HCT116 (cell line): ENCODE results near the gene ASB3. TPM values are rescaled to one million over a fixed set of nuclear protein-coding genes. Genes with fewer than 3 reads are reported as not detected.

Source experiments
- ATAC-seq: fragments of 200-7000 bp; cut with Tn5 transposase; 2 replicates; pipeline ENCODE4 v1.9.1; 2020; ENCODE audit warnings: mild to moderate bottlenecking, moderate library complexity
- BruUV-seq: library from RNA; stranded (reverse); fragments of 400-500 nt; replicated peaks from 2 replicates; lab custom pipeline; 2021; lab: Mats Ljungman, UMichigan
- CTCF ChIA-PET: fragments of 300-600 bp; sonication (Branson Sonifier 250); formaldehyde crosslinking; loops from one replicate; lab custom pipeline; 2021; ENCODE audit warnings: antibody characterized with exemption; lab: Charles Lee
- POLR2A ChIA-PET: fragments of 300-600, 350-600 bp; sonication (Branson Sonifier 250); formaldehyde crosslinking; loops from one replicate; lab custom pipeline; 2021; ENCODE audit warnings: antibody characterized with exemption; lab: Charles Lee
- RAD21 ChIA-PET, 2 experiments: fragments of 300-600 bp; sonication (Branson Sonifier 250); formaldehyde crosslinking; loops; one replicate each; lab custom pipeline; 2023; ENCODE audit warnings: low total read pairs in 2 of 2; ENCODE audit not compliant: uncharacterized antibody in 2 of 2, unreplicated experiment in 2 of 2, low non-redundant PET in 1 of 2; lab: Charles Lee
- DNase-seq: peaks from one replicate; pipeline ENCODE4 v3.0.0-alpha.2; 2010; ENCODE audit warnings: low read depth, low spot score
- H2AFZ ChIP-seq: fragments of 200-600 bp; shearing (Covaris generic), sonication (generic); 2 replicates; pipeline ENCODE4 v1.6.1; 2017; ENCODE audit warnings: low read depth, mixed run types, mixed read lengths, antibody characterized with exemption, low read length; ENCODE audit not compliant: poor library complexity, severe bottlenecking
- H3K27ac ChIP-seq: 2 replicates; pipeline ENCODE4 v1.5.1; 2012; ENCODE audit warnings: low read depth, low read length
- H3K27me3 ChIP-seq: fragments of 200-600 bp; sonication (generic); 2 replicates; pipeline ENCODE4 v1.6.1; 2016; ENCODE audit warnings: mixed run types, low read length, mixed read lengths; ENCODE audit not compliant: insufficient read depth
- H3K36me3 ChIP-seq, 2 experiments: fragments of 200-500 bp in 1 of 2; fragments of 200-600 bp in 1 of 2; sonication (Bioruptor generic) in 1 of 2; sonication (generic) in 1 of 2; 2 replicates each; pipeline versions ENCODE4 v1.5.1 to v1.6.1; 2014 to 2016; ENCODE audit warnings: low read length in 2 of 2, inconsistent platforms in 1 of 2, mixed read lengths in 1 of 2, mixed run types in 1 of 2; ENCODE audit not compliant: insufficient read depth in 2 of 2, control insufficient read depth in 1 of 2
- H3K4me1 ChIP-seq, 2 experiments: fragments of 200-600 bp in 1 of 2; sonication (generic) in 1 of 2; 2 replicates each; pipeline versions ENCODE4 v1.5.1 to v1.6.1; 2012 to 2017; ENCODE audit warnings: low read length in 2 of 2, inconsistent platforms in 1 of 2, mild to moderate bottlenecking in 1 of 2, mixed read lengths in 1 of 2, mixed run types in 1 of 2, moderate library complexity in 1 of 2; ENCODE audit not compliant: insufficient read depth in 2 of 2, control insufficient read depth in 1 of 2
- H3K4me2 ChIP-seq: fragments of 200-600 bp; sonication (generic); 2 replicates; pipeline ENCODE4 v1.6.1; 2017; ENCODE audit warnings: mixed run types, low read length, mixed read lengths
- H3K4me3 ChIP-seq, 2 experiments: fragments of 200-600 bp in 1 of 2; sonication (generic) in 1 of 2; replicated peaks in 1 of 2; 2 replicates each; pipeline ENCODE4 v1.5.1; 2011 to 2016; ENCODE audit warnings: low read length in 2 of 2, control low read depth in 1 of 2, low read depth in 1 of 2, mild to moderate bottlenecking in 1 of 2, mixed read lengths in 1 of 2, mixed run types in 1 of 2
- H3K79me2 ChIP-seq: fragments of 200-600 bp; sonication (generic); 2 replicates; pipeline ENCODE4 v1.6.1; 2017; ENCODE audit warnings: mild to moderate bottlenecking, mixed run types, low read length, moderate library complexity, mixed read lengths; ENCODE audit not compliant: insufficient read depth
- H3K9ac ChIP-seq: fragments of 200-600 bp; sonication (generic); 2 replicates; pipeline ENCODE4 v1.6.1; 2016; ENCODE audit warnings: low read length, mixed read lengths
- H3K9me2 ChIP-seq: fragments of 200-600 bp; sonication (generic), shearing (Covaris generic); 2 replicates; pipeline ENCODE4 v1.6.1; 2017; ENCODE audit warnings: mixed run types, mild to moderate bottlenecking, moderate library complexity; ENCODE audit not compliant: insufficient read depth
- H3K9me3 ChIP-seq, 2 experiments: fragments of 200-500 bp in 1 of 2; fragments of 200-600 bp in 1 of 2; sonication (Bioruptor generic) in 1 of 2; sonication (generic) in 1 of 2; 2 replicates each; pipeline ENCODE4 v1.6.1; 2014 to 2017; ENCODE audit warnings: low read length in 2 of 2, mixed read lengths in 2 of 2, inconsistent platforms in 1 of 2, low read depth in 1 of 2, mild to moderate bottlenecking in 1 of 2, mixed run types in 1 of 2, moderate library complexity in 1 of 2; ENCODE audit not compliant: control insufficient read depth in 1 of 2, insufficient read depth in 1 of 2
- H4K20me1 ChIP-seq: fragments of 200-600 bp; sonication (generic), shearing (Covaris generic); 2 replicates; pipeline ENCODE4 v1.6.1; 2017; ENCODE audit warnings: mixed run types, mild to moderate bottlenecking, moderate library complexity; ENCODE audit not compliant: insufficient read depth
- CEBPB ChIP-seq: IDR thresholded peaks from 2 replicates; pipeline ENCODE4 v1.6.1; 2012; ENCODE audit warnings: low read depth
- EGR1 ChIP-seq: IDR thresholded peaks from 2 replicates; pipeline ENCODE4 v1.6.1; 2012; ENCODE audit warnings: low read depth
- ELF1 ChIP-seq: IDR thresholded peaks from 2 replicates; pipeline ENCODE4 v1.6.1; 2012; ENCODE audit warnings: low read depth, borderline replicate concordance
- EZH2 ChIP-seq: fragments of 200-600 bp; sonication (generic); IDR thresholded peaks from 2 replicates; pipeline ENCODE4 v1.6.1; 2017; ENCODE audit warnings: antibody characterized with exemption, mixed run types
- FOSL1 ChIP-seq: IDR thresholded peaks from 2 replicates; pipeline ENCODE4 v1.6.1; 2012; ENCODE audit warnings: low read depth
- POLR2A ChIP-seq: IDR thresholded peaks from 2 replicates; pipeline ENCODE4 v1.7.0; 2011; ENCODE audit warnings: borderline replicate concordance; ENCODE audit not compliant: insufficient read depth, insufficient read length; ENCODE audit errors: extremely low read depth
- POLR2AphosphoS5 ChIP-seq: IDR thresholded peaks from 2 replicates; pipeline ENCODE4 v1.6.1; 2011; ENCODE audit warnings: mild to moderate bottlenecking, low read depth, low read length, moderate library complexity
- SIN3A ChIP-seq: IDR thresholded peaks from 2 replicates; pipeline ENCODE4 v1.6.1; 2012; ENCODE audit warnings: low read depth
- SP1 ChIP-seq: IDR thresholded peaks from 2 replicates; pipeline ENCODE4 v1.6.1; 2012; ENCODE audit warnings: low read depth
- TCF7L2 ChIP-seq: IDR thresholded peaks from 2 replicates; pipeline ENCODE4 v1.7.0; 2011; ENCODE audit warnings: borderline replicate concordance, inconsistent platforms; ENCODE audit not compliant: insufficient read depth, insufficient read length; ENCODE audit errors: extremely low read depth
- YY1 ChIP-seq: IDR thresholded peaks from 2 replicates; pipeline ENCODE4 v1.6.1; 2011; ENCODE audit warnings: low read length, low read depth, moderate library complexity, mild to moderate bottlenecking; ENCODE audit not compliant: insufficient replicate concordance; ENCODE audit errors: extremely low read depth
- intact Hi-C: fragments of 100-400 bp; cut with micrococcal nuclease; formaldehyde crosslinking; loops from 2 replicates; pipeline ENCODE4 v1.10.0; 2022
- total RNA-seq: library from RNA; stranded (reverse); gene quantifications from one replicate; pipeline ENCODE4 v1.2.1, GENCODE V29; 2021; ENCODE audit not compliant: unreplicated experiment
- TF ChIP-seq, protein P1 (sequence below): IDR thresholded peaks from 2 replicates; pipeline ENCODE4 v1.6.1; 2012; ENCODE audit warnings: low read depth
- TF ChIP-seq, protein P2 (sequence below): IDR thresholded peaks from 2 replicates; pipeline ENCODE4 v1.6.1; 2012
- TF ChIP-seq, protein P3 (sequence below): IDR thresholded peaks from 2 replicates; pipeline ENCODE4 v1.6.1; 2012

Gene ASB3
- total RNA-seq, 1 experiment from 2014 or later: 17.3 TPM

DNA sequence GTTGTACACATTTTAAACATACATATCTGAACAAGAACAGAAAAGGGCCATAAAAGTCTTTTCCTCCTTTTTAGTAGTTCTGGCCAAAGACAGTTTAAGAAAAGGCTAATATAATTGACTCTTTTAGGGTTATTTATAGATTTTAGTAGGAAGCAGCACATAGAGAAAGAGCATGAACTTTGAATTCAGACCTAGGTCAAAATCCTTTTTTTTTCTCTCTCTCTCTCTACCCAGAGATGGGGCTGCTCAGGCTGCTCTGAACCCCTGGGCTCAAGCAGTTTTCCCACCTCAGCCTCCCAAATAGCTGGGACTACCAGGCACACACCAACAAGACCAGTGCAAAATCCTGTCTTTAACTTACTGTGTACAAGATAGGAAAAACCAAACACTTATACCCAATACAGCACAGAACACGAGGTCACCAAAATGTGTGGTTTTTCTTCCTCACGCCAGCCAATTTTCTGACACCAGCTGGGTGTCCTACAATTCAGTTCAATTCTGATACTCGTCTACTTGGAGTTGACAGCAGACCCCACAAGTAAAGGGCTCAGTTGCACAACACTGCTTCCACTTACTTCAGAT lies 32.2 kb upstream of the ASB3 start:
- no peaks in the 10 kb centered on the region for H3K79me2 ChIP-seq
- no peaks in the 10 kb centered on the region for H3K9me3 ChIP-seq
- H3K27me3 ChIP-seq: no peaks in the 10 kb centered on the region
- ATAC-seq (no peak), DNase-seq (no peak)
- POLR2A ChIA-PET: no interaction called here
- H3K4me1 ChIP-seq: no peaks in the 10 kb centered on the region
- H3K9me2 ChIP-seq: no peaks in the 10 kb centered on the region
- peaks cover 0 to 6% of the 10 kb centered on the region in 2 experiments; a peak in 2 of 4 replicates for H3K36me3 ChIP-seq
- H3K4me3 ChIP-seq: no peak overlapping the region
- TF ChIP-seq CEBPB (no peak), EZH2 (no peak), FOSL1 (no peak), POLR2AphosphoS5 (no peak), POLR2A (no peak), YY1 (no peak), ELF1 (no peak), SIN3A (no peak), TCF7L2 (no peak), EGR1 (no peak), SP1 (no peak)
- TF ChIP-seq, protein P1, sequence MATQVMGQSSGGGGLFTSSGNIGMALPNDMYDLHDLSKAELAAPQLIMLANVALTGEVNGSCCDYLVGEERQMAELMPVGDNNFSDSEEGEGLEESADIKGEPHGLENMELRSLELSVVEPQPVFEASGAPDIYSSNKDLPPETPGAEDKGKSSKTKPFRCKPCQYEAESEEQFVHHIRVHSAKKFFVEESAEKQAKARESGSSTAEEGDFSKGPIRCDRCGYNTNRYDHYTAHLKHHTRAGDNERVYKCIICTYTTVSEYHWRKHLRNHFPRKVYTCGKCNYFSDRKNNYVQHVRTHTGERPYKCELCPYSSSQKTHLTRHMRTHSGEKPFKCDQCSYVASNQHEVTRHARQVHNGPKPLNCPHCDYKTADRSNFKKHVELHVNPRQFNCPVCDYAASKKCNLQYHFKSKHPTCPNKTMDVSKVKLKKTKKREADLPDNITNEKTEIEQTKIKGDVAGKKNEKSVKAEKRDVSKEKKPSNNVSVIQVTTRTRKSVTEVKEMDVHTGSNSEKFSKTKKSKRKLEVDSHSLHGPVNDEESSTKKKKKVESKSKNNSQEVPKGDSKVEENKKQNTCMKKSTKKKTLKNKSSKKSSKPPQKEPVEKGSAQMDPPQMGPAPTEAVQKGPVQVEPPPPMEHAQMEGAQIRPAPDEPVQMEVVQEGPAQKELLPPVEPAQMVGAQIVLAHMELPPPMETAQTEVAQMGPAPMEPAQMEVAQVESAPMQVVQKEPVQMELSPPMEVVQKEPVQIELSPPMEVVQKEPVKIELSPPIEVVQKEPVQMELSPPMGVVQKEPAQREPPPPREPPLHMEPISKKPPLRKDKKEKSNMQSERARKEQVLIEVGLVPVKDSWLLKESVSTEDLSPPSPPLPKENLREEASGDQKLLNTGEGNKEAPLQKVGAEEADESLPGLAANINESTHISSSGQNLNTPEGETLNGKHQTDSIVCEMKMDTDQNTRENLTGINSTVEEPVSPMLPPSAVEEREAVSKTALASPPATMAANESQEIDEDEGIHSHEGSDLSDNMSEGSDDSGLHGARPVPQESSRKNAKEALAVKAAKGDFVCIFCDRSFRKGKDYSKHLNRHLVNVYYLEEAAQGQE: no peak
- TF ChIP-seq, protein P2, sequence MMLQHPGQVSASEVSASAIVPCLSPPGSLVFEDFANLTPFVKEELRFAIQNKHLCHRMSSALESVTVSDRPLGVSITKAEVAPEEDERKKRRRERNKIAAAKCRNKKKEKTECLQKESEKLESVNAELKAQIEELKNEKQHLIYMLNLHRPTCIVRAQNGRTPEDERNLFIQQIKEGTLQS: no peak
- TF ChIP-seq, protein P3, sequence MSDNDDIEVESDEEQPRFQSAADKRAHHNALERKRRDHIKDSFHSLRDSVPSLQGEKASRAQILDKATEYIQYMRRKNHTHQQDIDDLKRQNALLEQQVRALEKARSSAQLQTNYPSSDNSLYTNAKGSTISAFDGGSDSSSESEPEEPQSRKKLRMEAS: no peak
- RAD21 ChIA-PET: no interaction called here
- CTCF ChIA-PET: no interaction called here
- H3K4me2 ChIP-seq: no peak overlapping the region
- H4K20me1 ChIP-seq: no peaks in the 10 kb centered on the region
- no peak overlapping the region for H3K9ac ChIP-seq
- no peak overlapping the region for H3K27ac ChIP-seq
- intact Hi-C loops: no loop called here
- BruUV-seq: no TSS peak
- H2AFZ ChIP-seq: no peak overlapping the region
